GM19397 (cell line): ENCODE data around the gene PPP1R1B.

Source experiments
- ATAC-seq: cut with Tn5 transposase; IDR thresholded peaks from one replicate; pipeline ENCODE4 v1.9.1; 2021; ENCODE audit warnings: mild to moderate bottlenecking, moderate library complexity; ENCODE audit not compliant: unreplicated experiment

The PPP1R1B gene

DNA sequence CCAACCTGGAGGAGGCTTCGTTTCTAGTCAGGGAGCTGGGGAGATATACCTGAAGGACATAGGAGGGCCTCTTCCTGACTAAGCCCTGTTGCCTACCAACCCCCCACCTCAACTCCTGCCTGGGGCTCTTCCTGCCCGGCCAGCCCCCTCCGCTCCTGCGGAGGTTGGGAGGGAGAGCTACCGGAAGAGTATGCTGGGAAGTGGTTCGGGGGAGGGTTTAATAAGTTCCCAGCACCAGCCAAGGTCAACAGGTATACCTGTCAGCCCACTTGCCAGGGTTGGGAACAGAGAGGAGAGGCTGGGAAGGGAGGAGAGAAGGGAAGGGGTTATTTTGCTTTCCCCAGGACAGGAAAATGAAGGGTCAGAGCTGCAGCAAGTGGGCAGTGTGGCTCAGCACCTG lies 4.7 kb downstream of the PPP1R1B start:
- no peak for ATAC-seq

GRCh38 chr17:39632153-39632941 lies 5.6 kb downstream of the PPP1R1B start:
- no peak for ATAC-seq

- ATAC-seq, result no peak
Observed at GRCh38 chr17:39633570-39634183, 6.9 kb downstream of the PPP1R1B start.

GRCh38 chr17:39634384-39634871 lies 7.7 kb downstream of the PPP1R1B start:
- ATAC-seq, result no peak

DNA sequence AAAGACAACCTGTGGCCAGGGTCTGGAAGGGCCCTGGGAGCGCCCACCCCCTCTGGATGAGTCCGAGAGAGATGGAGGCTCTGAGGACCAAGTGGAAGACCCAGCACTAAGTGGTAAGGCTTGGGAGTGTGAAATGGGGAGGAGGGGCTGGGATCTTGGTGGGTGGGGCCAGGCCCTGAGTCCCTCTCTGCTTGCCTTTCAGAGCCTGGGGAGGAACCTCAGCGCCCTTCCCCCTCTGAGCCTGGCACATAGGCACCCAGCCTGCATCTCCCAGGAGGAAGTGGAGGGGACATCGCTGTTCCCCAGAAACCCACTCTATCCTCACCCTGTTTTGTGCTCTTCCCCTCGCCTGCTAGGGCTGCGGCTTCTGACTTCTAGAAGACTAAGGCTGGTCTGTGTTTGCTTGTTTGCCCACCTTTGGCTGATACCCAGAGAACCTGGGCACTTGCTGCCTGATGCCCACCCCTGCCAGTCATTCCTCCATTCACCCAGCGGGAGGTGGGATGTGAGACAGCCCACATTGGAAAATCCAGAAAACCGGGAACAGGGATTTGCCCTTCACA lies 8.9 kb downstream of the PPP1R1B start:
- ATAC-seq, result no peak

GRCh38 chr17:39636587-39636926 lies 9.8 kb downstream of the PPP1R1B start:
- ATAC-seq, result peak; percentile 15

DNA sequence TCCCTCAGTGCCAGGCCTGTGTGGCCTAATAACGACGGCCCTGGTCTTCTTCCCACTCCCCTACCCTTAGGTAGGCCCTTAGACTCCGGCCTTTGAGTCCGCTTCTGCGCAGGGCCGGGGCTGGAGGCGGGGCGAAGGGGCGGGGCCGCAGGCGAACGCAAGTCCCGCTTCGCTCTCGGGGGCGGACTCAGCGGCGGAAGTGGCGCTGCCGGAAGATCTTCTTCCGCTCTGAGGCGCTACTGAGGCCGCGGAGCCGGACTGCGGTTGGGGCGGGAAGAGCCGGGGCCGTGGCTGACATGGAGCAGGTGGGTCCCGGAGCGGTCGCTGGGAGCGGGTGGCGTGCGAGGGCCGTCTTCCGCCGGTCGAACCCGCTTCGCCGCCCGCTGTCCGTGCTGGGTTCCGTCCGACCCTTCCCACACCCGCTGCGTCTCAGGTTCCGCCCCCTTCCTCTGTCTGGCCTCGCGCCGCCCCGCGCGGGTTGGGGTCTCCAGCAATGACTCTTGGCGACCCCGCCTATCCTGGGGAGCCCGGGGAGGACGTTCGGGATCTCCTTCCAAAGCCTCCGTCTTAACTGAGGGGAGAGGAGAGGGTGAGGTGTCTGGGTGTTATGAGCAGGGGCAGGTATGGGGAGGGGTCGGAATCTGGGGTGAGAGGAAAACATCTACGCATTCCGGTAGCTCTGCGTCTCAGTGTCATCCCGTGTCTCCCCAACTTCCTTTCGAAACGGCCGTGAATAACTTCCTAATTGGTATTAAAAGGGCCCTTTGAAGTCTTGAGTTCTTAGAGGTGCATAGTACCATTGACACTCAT lies 10.4 kb downstream of the PPP1R1B start, which contains the start of gene STARD3:
STARD3 (plus strand) TSS at position 218 of the 810 bp plus-strand sequence. CDS start 16,388 bp downstream, outside the sequence.
- ATAC-seq, result peak; percentile 84

DNA sequence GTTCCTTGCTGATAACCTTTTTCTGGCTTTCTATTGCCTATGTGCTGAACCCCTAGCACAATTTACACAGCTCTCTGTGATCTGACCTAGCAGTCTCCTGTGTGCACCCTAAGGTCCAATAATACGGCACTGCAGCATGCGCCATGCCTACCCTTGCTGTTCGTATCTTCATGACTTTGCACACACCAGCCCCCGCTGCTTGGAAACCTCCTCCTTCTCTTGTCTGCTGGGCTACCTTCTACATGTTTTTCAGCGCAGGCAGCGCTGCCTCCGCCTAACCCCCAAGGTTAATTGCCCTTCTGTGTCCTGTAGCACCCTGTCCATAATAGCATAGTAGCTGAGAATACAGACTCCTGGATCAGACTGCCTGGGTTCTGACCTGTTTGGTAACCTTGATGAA lies 11.6 kb downstream of the PPP1R1B start:
- ATAC-seq, result no peak

GRCh38 chr17:39639043-39639442 lies 12.3 kb downstream of the PPP1R1B start:
- ATAC-seq, result no peak

GRCh38 chr17:39639566-39640458 lies 13.1 kb downstream of the PPP1R1B start:
- ATAC-seq, result no peak

GRCh38 chr17:39640591-39641031 lies 13.9 kb downstream of the PPP1R1B start:
- no peak for ATAC-seq

DNA sequence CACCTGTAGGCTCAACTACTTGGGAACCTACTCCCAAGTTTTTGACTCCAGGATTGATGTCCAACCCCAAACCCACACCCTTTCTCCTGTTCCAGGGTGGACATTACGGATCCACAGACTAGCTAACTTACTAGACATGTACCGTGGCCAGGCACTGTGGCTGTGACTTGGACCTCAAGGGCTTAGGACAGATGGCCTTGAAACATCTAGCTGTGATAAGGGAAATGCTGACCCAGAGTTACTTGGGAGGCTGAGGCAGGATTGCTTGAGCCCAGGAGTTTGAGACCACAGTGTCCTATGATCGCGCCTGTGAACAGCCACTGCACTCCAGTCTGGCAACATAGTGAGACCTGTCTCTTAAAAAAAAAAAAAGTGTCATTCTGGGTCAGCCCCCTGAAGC lies 14.3 kb downstream of the PPP1R1B start:
- ATAC-seq, result no peak

DNA sequence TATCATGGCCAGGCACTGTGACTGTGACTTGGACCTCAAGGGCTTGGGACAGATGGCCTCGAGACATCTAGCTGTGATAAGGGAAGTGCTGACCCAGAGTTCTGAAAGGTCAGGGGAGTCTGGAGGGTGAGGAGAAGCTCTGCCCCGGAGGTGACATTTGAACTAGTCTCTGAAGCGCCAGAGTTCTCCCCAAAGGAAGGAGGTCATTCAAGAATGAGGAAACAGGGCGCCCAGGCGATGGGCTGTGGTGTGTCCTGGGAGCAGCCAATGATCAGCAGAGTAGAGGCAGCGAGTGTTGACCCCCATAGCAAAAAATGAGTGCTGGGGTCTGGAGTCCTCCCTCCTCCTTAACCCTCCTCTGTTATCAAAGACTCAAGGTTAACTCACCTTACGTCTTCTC lies 15.1 kb downstream of the PPP1R1B start:
- no peak for ATAC-seq

- ATAC-seq, result no peak
Observed at GRCh38 chr17:39642291-39643074, 15.7 kb downstream of the PPP1R1B start.

GRCh38 chr17:39643271-39643670 lies 16.5 kb downstream of the PPP1R1B start:
- no peak for ATAC-seq

DNA sequence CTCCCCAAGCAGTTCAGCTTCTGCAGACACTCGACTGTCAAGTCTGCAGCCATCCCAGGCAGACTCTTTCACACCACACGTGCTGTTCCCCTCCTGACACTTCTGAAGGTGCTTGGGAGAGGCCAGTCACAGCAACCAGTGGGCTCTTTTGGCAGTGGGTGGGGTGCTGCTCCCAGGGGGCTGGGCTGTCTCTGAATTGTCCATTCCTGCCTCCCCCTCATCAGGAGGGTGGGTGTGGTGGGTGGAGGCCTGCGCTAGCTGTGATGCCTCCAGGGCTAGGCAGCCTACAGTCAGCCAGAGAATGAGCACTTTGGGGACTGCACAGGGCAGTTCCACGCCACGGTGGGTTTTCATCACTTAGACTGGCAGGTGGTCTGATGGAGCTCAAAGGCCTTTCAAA lies 20.5 kb downstream of the PPP1R1B start:
- no peak for ATAC-seq

DNA sequence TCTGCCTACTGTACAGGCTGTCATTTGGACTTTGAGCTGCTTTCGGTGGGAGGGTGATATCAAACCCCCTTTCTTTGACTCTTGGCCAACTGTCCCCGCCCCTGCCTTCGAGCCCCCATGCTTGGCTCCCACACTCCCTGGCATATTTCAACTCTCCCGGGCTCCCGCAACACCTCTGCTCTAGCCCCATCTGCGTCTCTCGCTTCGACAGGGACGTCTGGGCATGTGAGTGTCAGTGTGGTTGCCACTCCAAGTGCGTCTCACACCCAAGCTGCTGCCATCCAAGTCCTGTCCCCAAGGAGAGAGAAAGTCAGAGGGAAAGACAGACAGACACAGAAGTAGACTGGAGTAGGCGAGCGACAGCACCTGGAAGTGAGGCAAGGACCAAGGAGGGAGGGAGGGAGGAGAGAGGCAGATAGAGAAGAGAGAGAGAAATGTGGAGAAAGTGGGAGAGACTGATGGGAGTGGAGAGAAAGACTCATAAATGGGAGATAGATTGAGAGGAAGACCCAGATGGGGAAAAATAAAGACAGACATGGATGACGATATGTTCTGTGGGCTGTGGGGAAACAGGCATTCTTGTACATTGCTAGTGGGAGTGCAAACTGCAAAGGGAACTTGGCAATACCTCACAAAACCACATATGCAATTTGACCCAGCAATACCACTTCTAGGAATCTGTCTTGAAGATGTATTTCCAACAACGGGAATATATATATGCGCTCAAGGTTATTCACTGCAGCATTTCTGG lies 22.0 kb downstream of the PPP1R1B start:
- no peak for ATAC-seq

GRCh38 chr17:39650121-39650579 lies 23.4 kb downstream of the PPP1R1B start:
- no peak for ATAC-seq
